Measurements from ENCODE around the gene YWHAG. TPM values are rescaled to one million over a fixed set of nuclear protein-coding genes. Genes with fewer than 3 reads are reported as not detected.

Gene YWHAG
- total RNA-seq, 1 donor from 2014 or later: 205 TPM

DNA sequence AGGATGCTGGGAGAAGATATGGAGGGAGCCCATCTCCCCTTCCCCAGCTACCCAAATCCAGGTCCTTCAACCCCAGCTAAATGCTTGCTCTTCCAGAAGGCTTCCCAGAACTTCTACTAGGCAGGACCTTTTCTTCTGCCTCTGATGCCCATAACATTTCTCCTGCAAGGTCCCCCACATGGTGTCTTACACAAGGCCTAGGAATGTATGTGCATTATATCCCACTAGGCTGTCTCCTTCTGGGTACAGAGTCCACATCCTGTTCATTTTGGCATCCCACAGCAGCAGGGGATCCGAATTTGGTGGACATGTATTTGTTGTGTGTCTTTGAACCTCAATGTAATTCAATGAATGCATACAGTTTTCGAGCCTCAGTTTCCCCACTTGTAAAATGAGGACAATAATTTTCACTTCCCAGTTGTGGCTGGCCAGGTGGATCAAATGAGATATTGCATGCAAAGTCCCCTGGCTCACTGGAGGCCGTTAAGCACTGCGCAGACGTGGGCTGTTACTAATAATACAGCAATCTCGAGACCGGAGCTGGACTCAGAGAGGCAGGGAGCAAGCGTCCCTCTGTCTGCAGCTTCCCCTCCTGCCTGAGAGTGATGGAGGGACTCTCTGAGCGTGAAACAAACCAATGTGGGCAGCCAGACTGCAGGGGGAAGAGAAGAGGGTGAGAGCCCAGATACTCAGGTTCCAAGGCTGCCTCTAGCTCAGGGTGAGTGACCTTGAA, 18.6 kb upstream of the YWHAG start:
- H3K4me3 Mint-ChIP-seq (ENCODE audit: unreplicated experiment): no peak overlapping the region
- H3K27ac Mint-ChIP-seq (ENCODE audit: unreplicated experiment): no peak overlapping the region
- H3K4me1 Mint-ChIP-seq (ENCODE audit: low read depth): peaks cover 36% of the 10 kb centered on the region
- TF ChIP-seq, protein P1, sequence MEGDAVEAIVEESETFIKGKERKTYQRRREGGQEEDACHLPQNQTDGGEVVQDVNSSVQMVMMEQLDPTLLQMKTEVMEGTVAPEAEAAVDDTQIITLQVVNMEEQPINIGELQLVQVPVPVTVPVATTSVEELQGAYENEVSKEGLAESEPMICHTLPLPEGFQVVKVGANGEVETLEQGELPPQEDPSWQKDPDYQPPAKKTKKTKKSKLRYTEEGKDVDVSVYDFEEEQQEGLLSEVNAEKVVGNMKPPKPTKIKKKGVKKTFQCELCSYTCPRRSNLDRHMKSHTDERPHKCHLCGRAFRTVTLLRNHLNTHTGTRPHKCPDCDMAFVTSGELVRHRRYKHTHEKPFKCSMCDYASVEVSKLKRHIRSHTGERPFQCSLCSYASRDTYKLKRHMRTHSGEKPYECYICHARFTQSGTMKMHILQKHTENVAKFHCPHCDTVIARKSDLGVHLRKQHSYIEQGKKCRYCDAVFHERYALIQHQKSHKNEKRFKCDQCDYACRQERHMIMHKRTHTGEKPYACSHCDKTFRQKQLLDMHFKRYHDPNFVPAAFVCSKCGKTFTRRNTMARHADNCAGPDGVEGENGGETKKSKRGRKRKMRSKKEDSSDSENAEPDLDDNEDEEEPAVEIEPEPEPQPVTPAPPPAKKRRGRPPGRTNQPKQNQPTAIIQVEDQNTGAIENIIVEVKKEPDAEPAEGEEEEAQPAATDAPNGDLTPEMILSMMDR (IDR thresholded peaks at IDR 0.05): no peak
- DNase-seq (ENCODE audit: low spot score): no peak
- no peaks in the 10 kb centered on the region for H3K36me3 Mint-ChIP-seq (ENCODE audit: low read depth)
- H3K27me3 Mint-ChIP-seq (ENCODE audit: low read depth): no peaks in the 10 kb centered on the region
- H3K9me3 Mint-ChIP-seq (ENCODE audit: low read depth): no peaks in the 10 kb centered on the region

DNA sequence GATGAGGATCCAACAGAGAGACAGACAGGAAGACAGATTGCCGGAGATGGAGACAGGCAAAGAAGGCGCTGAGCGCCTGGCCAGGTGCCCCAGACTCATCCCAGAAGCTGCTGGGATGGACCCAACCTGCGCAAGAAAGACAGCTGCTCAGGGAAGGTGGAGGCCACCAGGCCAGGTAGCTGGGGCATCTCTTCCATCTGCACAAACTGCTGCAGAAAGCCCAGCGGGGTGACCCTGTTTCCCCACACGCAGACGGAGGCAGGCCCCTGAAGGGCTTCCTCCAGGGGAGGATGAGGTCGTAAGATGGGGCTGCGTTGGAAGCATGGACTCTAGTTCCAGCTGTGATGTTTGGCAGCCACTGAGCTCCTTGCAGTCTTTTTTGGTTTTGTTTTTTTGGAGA, 16.5 kb upstream of the YWHAG start:
- Mint-ChIP-seq H3K4me1 (ENCODE audit: low read depth) (peaks cover 29% of the 10 kb centered on the region), H3K27ac (ENCODE audit: unreplicated experiment) (no peak overlapping the region), H3K27me3 (ENCODE audit: low read depth) (no peaks in the 10 kb centered on the region), H3K9me3 (ENCODE audit: low read depth) (no peaks in the 10 kb centered on the region), H3K4me3 (ENCODE audit: unreplicated experiment) (no peak overlapping the region), H3K36me3 (ENCODE audit: low read depth) (no peaks in the 10 kb centered on the region)
- no peak for DNase-seq (ENCODE audit: low spot score)
- TF ChIP-seq, protein P1 (IDR thresholded peaks at IDR 0.05): no peak

DNA sequence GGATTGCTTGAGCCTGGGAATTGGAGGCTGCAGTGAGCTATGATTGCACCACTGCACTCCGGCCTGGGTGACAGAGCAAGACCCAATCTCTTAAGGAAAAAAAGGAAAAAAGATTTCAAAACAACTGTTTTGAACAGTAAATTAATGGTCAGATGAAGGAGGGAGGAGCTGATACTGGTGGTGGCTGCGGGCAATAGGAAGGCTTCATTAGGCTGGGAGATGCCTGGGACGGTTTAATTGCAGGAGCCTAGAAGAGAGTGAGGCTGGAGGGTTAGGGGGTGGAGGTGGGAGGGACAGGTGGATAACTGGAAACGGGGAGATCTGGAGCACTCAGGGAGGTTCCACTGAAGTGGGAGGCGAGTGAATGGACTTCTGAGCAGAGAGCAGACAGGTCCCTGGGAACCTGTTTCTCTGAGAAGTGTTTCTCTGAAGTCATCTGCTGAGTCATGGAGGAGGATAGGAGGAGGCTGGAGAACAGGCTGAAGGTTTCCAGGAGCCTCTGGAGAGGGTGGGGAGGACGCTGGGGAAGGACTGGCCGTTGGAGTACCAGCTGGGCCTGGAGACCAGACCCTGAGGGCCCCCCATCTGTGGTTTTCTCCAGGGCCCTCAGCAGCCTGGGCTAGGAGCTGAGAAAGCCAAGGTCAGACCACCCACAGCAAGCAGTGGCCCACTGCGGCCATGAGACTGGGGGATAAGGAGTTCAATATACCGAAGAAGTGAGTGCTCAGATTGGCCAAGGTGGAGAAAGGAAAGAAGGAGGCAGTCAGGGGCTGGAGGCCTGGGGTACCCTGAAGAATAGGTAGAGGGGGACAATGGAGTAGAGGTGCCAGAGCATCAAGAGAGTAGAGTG, 14.4 kb upstream of the YWHAG start:
- Mint-ChIP-seq H3K36me3 (ENCODE audit: low read depth) (no peaks in the 10 kb centered on the region), H3K9me3 (ENCODE audit: low read depth) (no peaks in the 10 kb centered on the region), H3K27me3 (ENCODE audit: low read depth) (no peaks in the 10 kb centered on the region), H3K4me3 (ENCODE audit: unreplicated experiment) (no peak overlapping the region), H3K27ac (ENCODE audit: unreplicated experiment) (peak overlapping the region; percentile 99), H3K4me1 (ENCODE audit: low read depth) (peaks cover 23% of the 10 kb centered on the region)
- TF ChIP-seq, protein P1 (IDR thresholded peaks at IDR 0.05): no peak
- no peak for DNase-seq (ENCODE audit: low spot score)

DNA sequence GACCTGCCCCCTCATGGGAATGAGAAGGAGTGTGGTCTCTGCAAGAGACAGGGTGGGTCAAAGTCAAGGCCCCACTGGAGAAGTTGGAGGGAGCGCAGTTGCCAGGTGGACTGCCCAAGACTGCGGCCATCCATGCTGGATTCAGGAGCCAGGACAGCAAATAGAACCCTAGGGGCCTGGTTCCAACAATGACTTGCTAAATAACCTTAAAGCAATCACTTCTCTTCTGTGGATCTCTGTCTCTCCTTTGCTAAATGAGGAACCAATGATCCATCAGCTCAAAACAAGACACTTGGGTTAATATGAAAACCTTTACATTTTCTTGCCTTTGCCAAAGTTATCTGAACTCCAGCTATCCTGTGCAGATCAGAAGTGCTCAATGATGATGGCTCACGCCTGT, 12.6 kb upstream of the YWHAG start:
- DNase-seq (ENCODE audit: low spot score): no peak
- Mint-ChIP-seq H3K36me3 (ENCODE audit: low read depth) (no peaks in the 10 kb centered on the region), H3K27me3 (ENCODE audit: low read depth) (no peaks in the 10 kb centered on the region), H3K27ac (ENCODE audit: unreplicated experiment) (no peak overlapping the region), H3K4me3 (ENCODE audit: unreplicated experiment) (no peak overlapping the region), H3K9me3 (ENCODE audit: low read depth) (no peaks in the 10 kb centered on the region), H3K4me1 (ENCODE audit: low read depth) (peaks cover 15% of the 10 kb centered on the region)
- TF ChIP-seq, protein P1 (IDR thresholded peaks at IDR 0.05): no peak

DNA sequence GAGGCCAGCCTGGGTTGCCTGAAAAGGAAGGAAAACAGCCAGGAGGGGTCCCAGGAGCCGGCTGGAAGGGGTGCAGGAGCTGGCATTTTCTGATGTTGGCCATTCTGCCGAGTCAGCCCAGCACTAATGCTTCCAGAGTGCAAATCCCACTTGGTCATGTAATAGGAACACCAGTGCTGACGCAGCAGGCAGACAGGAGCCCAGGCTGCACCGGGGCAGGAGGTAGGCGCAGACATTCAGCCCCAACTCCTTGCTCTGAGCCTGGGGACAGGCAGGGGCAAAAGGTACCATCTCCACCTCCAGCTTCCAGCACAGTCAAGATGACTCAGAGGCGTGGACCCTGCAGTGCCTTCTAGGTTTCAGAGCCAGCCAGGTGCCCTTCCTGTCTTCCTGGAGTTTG, 10.2 kb upstream of the YWHAG start:
- DNase-seq (ENCODE audit: low spot score): no peak
- peaks cover 33% of the 10 kb centered on the region for H3K4me1 Mint-ChIP-seq (ENCODE audit: low read depth)
- H3K4me3 Mint-ChIP-seq (ENCODE audit: unreplicated experiment): no peak overlapping the region
- TF ChIP-seq, protein P1 (IDR thresholded peaks at IDR 0.05): no peak
- H3K9me3 Mint-ChIP-seq (ENCODE audit: low read depth): no peaks in the 10 kb centered on the region
- no peak overlapping the region for H3K27ac Mint-ChIP-seq (ENCODE audit: unreplicated experiment)
- no peaks in the 10 kb centered on the region for H3K36me3 Mint-ChIP-seq (ENCODE audit: low read depth)
- H3K27me3 Mint-ChIP-seq (ENCODE audit: low read depth): no peaks in the 10 kb centered on the region
